K562 (cell line): ENCODE data around the gene NR4A2. TPM values are rescaled to one million over a fixed set of nuclear protein-coding genes. Genes with fewer than 3 reads are reported as not detected.

Experiments used
- BHLHE40 ChIP-seq: IDR thresholded peaks from 2 replicates; pipeline ENCODE4 v1.6.1; 2011; ENCODE audit warnings: low read length, improper control_type of control experiment
- C11orf30 ChIP-seq: fragments of 450-650 bp; IDR thresholded peaks from 2 replicates; pipeline ENCODE4 v1.6.1; 2016; ENCODE audit warnings: low read depth, mild to moderate bottlenecking
- CTCF ChIP-seq, 3 experiments: IDR thresholded peaks in 2 of 3; conservative IDR thresholded peaks in 1 of 3; 2 replicates each; pipeline ENCODE4 v1.5.1; 2011 to 2012; ENCODE audit warnings: low read length in 3 of 3, mild to moderate bottlenecking in 3 of 3, control low read depth in 2 of 3, improper control_type of control experiment in 1 of 3, inconsistent platforms in 1 of 3, low read depth in 1 of 3, mixed read lengths in 1 of 3, moderate library complexity in 1 of 3; ENCODE audit not compliant: insufficient read depth in 2 of 3
- EP400 ChIP-seq: fragments of 450-650 bp; IDR thresholded peaks from 2 replicates; pipeline ENCODE4 v1.6.1; 2017; ENCODE audit warnings: antibody characterized with exemption, mild to moderate bottlenecking, moderate library complexity
- HMG20B ChIP-seq: fragments of 250-450 bp; sonication (Bioruptor Pico); IDR thresholded peaks from 2 replicates; pipeline ENCODE4 v1.5.0; 2021; ENCODE audit warnings: mild to moderate bottlenecking
- JUND ChIP-seq, 2 experiments: IDR thresholded peaks; 2 replicates in 1 of 2; 3 replicates in 1 of 2; pipeline ENCODE4 v1.6.1; 2011; ENCODE audit warnings: borderline replicate concordance in 2 of 2, low read depth in 2 of 2, low read length in 2 of 2, improper control_type of control experiment in 1 of 2, missing biosample characterization in 1 of 2, missing genetic modification characterization in 1 of 2, missing genetic modification reagents in 1 of 2
- MXI1 ChIP-seq: IDR thresholded peaks from 2 replicates; pipeline ENCODE4 v1.6.1; 2011; ENCODE audit warnings: low read depth, mild to moderate bottlenecking, improper control_type of control experiment, low read length
- OTX1 ChIP-seq: fragments of 450-650 bp; formaldehyde crosslinking; IDR thresholded peaks from 2 replicates; pipeline ENCODE4 v1.4.0; 2022; ENCODE audit warnings: mild to moderate bottlenecking
- RBBP5 ChIP-seq: fragments of 200-600 bp; sonication (generic); IDR thresholded peaks from 2 replicates; pipeline ENCODE4 v1.6.1; 2012; ENCODE audit warnings: borderline replicate concordance, mild to moderate bottlenecking, low read length, control low read depth, inconsistent platforms; ENCODE audit not compliant: insufficient read depth, poor library complexity, severe bottlenecking
- SP1 ChIP-seq: sonication (generic); formaldehyde crosslinking; IDR thresholded peaks from 2 replicates; pipeline ENCODE4 v1.8.1; 2022; ENCODE audit warnings: mild to moderate bottlenecking, missing genetic modification reagents
- TCF7L2 ChIP-seq: fragments of 150-350 bp; IDR thresholded peaks from 2 replicates; pipeline ENCODE4 v1.6.1; 2016; ENCODE audit warnings: low read depth, mild to moderate bottlenecking, low read length, moderate library complexity
- TOE1 ChIP-seq, 2 experiments: fragments of 450-650 bp in 1 of 2; sonication (generic) in 1 of 2; formaldehyde crosslinking in 1 of 2; IDR thresholded peaks; 2 replicates each; pipeline versions ENCODE4 v1.7.1 to v1.8.0; 2016 to 2022; ENCODE audit warnings: borderline replicate concordance in 2 of 2, mild to moderate bottlenecking in 2 of 2, antibody characterized with exemption in 1 of 2, inconsistent platforms in 1 of 2, low read depth in 1 of 2, missing genetic modification reagents in 1 of 2, moderate library complexity in 1 of 2
- ZBED1 ChIP-seq: IDR thresholded peaks from 2 replicates; pipeline ENCODE4 v1.6.1; 2014
- ZC3H8 ChIP-seq: fragments of 450-650 bp; IDR thresholded peaks from 2 replicates; pipeline ENCODE4 v1.6.1; 2017
- ZEB2 ChIP-seq: fragments of 450-650 bp; IDR thresholded peaks from 2 replicates; pipeline ENCODE4 v1.6.1; 2016
- ZNF146 ChIP-seq: IDR thresholded peaks from one replicate; pipeline ENCODE4 v1.6.1; 2018; ENCODE audit warnings: missing compliant biosample characterization; ENCODE audit not compliant: unreplicated experiment
- ZNF263 ChIP-seq: sonication (generic); formaldehyde crosslinking; IDR thresholded peaks from 2 replicates; pipeline ENCODE4 v1.8.0; 2022; ENCODE audit warnings: mild to moderate bottlenecking, missing genetic modification reagents, borderline replicate concordance
- ZNF280A ChIP-seq: fragments of 450-650 bp; IDR thresholded peaks from 2 replicates; pipeline ENCODE4 v1.6.1; 2018; ENCODE audit warnings: mild to moderate bottlenecking, low read depth; ENCODE audit not compliant: partially characterized antibody
- ZNF347 ChIP-seq: fragments of 450-650 bp; formaldehyde crosslinking; IDR thresholded peaks from 2 replicates; pipeline ENCODE4 v1.4.0; 2020; ENCODE audit warnings: low read depth, mild to moderate bottlenecking, moderate library complexity
- ZNF668 ChIP-seq: fragments of 250-450 bp; sonication (Bioruptor Pico); IDR thresholded peaks from 2 replicates; pipeline ENCODE4 v1.8.0; 2022; ENCODE audit warnings: mild to moderate bottlenecking, inconsistent platforms
- polyA plus RNA-seq, 8 experiments: library from polyadenylated mRNA; depleted of rRNA in 4 of 8; stranded (reverse) in 5 of 8; unstranded in 3 of 8; fragments of >200 nt; fragmentation: Nextera tagmentation in 2 of 8; fragmentation: Illumina TruSeq in 1 of 8; extraction: Ambion mirVana in 2 of 8; extraction: Trizol in 1 of 8; gene quantifications; 2 replicates each; pipeline versions ENCODE4 v1.2.1 to v1.2.3, GENCODE V29; 2011 to 2014; ENCODE audit warnings: inconsistent platforms in 1 of 8, missing spikeins in 1 of 8
- total RNA-seq, 7 experiments: library from RNA; depleted of rRNA in 6 of 7; stranded (reverse); fragments of >200 nt in 6 of 7; fragmentation: Illumina TruSeq in 2 of 7; extraction: Trizol in 2 of 7; gene quantifications; 2 replicates each; pipeline versions ENCODE4 v1.2.1 to v1.2.3, GENCODE V29; 2011 to 2021; ENCODE audit warnings: low replicate concordance in 1 of 7
- TF ChIP-seq, protein P1 (sequence below): fragments of 250-450 bp; sonication (Bioruptor Pico); IDR thresholded peaks from 2 replicates; pipeline ENCODE4 v1.8.0; 2022; ENCODE audit warnings: inconsistent platforms

The NR4A2 gene
- total and polyA plus RNA-seq, 9 of the 15 experiments (the other 6 are each of a cell fraction or from before 2014, with no cell fraction given), result 0.94 to 5.1 (median 1.3) TPM

- TF ChIP-seq ZNF280A (no peak), RBBP5 (peak; percentile 93), OTX1 (CRISPR knock-in tag) (peak; percentile 84), C11orf30 (no peak), MXI1 (peak; percentile 33; the same call in 1 of the 2 replicates), ZBED1 (no peak), ZEB2 (0 out of 2 replicates have a peak, but pooled peaks have one; percentile 45), HMG20B (no peak), SP1 (CRISPR knock-in tag) (peak; percentile 65), ZNF146 (CRISPR knock-in tag) (peak; percentile 17), TCF7L2 (no peak), BHLHE40 (peak; percentile 78), EP400 (peak; percentile 95), JUND (IDR thresholded peaks at IDR 0.05; ENCODE audit: borderline replicate concordance, low read depth, low read length) (peak; percentile 58), JUND (tag; IDR thresholded peaks at IDR 0.05; ENCODE audit: borderline replicate concordance, low read depth, low read length) (peak; percentile 34; the same call in 1 of the 3 replicates), ZNF347 (CRISPR knock-in tag) (no peak; the same call in 1 of the 2 replicates), CTCF (IDR thresholded peaks at IDR 0.05 in 2 of 3, conservative IDR thresholded peaks at IDR 0.05 in 1 of 3; ENCODE audit: insufficient read depth in 2 of 3, low read depth in 1 of 3, low read length in 3 of 3) (no peak), ZNF263 (CRISPR knock-in tag) (peak; percentile 74), ZNF668 (CRISPR knock-in tag) (no peak), TOE1 (IDR thresholded peaks at IDR 0.05; ENCODE audit: borderline replicate concordance) (no peak), TOE1 (CRISPR knock-in tag; IDR thresholded peaks at IDR 0.05; ENCODE audit: borderline replicate concordance, low read depth) (peak; percentile 30; the same call in 1 of the 2 replicates), ZC3H8 (no peak)
- TF ChIP-seq, protein P1, sequence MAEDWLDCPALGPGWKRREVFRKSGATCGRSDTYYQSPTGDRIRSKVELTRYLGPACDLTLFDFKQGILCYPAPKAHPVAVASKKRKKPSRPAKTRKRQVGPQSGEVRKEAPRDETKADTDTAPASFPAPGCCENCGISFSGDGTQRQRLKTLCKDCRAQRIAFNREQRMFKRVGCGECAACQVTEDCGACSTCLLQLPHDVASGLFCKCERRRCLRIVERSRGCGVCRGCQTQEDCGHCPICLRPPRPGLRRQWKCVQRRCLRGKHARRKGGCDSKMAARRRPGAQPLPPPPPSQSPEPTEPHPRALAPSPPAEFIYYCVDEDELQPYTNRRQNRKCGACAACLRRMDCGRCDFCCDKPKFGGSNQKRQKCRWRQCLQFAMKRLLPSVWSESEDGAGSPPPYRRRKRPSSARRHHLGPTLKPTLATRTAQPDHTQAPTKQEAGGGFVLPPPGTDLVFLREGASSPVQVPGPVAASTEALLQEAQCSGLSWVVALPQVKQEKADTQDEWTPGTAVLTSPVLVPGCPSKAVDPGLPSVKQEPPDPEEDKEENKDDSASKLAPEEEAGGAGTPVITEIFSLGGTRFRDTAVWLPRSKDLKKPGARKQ (CRISPR knock-in tag), result no peak
Measured at GRCh38 chr2:156341452-156342253, 9.1 kb upstream of the NR4A2 start (continued).
